ENCODE measurements around the gene SPON1.
"Not testable (repeated sequence)": the region's sequence is repeated elsewhere in the genome, so short reads cannot be mapped to it uniquely, and the experiment has no call there.

SPON1 gene

GRCh38 chr11:13984616-13985450, 22.3 kb downstream of the SPON1 start:
- H3K9me3 Mint-ChIP-seq, result no peaks in the 10 kb centered on the region
- no peaks in the 10 kb centered on the region for H3K4me1 Mint-ChIP-seq (ENCODE audit: low read depth)
- no peaks in the 10 kb centered on the region for H3K36me3 Mint-ChIP-seq (ENCODE audit: low read depth)
- no peaks in the 10 kb centered on the region for H3K27me3 Mint-ChIP-seq
- H3K4me3 Mint-ChIP-seq, result no peak overlapping the region
- no peak overlapping the region for H3K27ac Mint-ChIP-seq

- H3K9me3 Mint-ChIP-seq; H3K27me3 Mint-ChIP-seq; H3K27ac Mint-ChIP-seq; H3K4me1 Mint-ChIP-seq (ENCODE audit: low read depth); H3K36me3 Mint-ChIP-seq (ENCODE audit: low read depth); H3K4me3 Mint-ChIP-seq: not testable (repeated sequence)
Observed at GRCh38 chr11:13986695-13987094, 24.2 kb downstream of the SPON1 start.

GRCh38 chr11:13992158-13992856, 29.8 kb downstream of the SPON1 start:
- H3K9me3 Mint-ChIP-seq; H3K4me3 Mint-ChIP-seq; H3K27ac Mint-ChIP-seq; H3K4me1 Mint-ChIP-seq (ENCODE audit: low read depth); H3K27me3 Mint-ChIP-seq; H3K36me3 Mint-ChIP-seq (ENCODE audit: low read depth): not testable (repeated sequence)

- Mint-ChIP-seq H3K4me3 (no peak overlapping the region), H3K27ac (no peak overlapping the region), H3K4me1 (ENCODE audit: low read depth) (no peaks in the 10 kb centered on the region), H3K9me3 (no peaks in the 10 kb centered on the region), H3K36me3 (ENCODE audit: low read depth) (no peaks in the 10 kb centered on the region), H3K27me3 (no peaks in the 10 kb centered on the region)
Observed at GRCh38 chr11:13993096-13993765, 30.7 kb downstream of the SPON1 start.

- Mint-ChIP-seq H3K36me3 (ENCODE audit: low read depth) (no peaks in the 10 kb centered on the region), H3K4me1 (ENCODE audit: low read depth) (no peaks in the 10 kb centered on the region), H3K27ac (no peak overlapping the region), H3K9me3 (peaks cover 11% of the 10 kb centered on the region), H3K4me3 (no peak overlapping the region), H3K27me3 (peaks cover 3% of the 10 kb centered on the region)
Observed at GRCh38 chr11:13997881-13998280, 35.4 kb downstream of the SPON1 start.

GRCh38 chr11:13999704-14000103, 37.2 kb downstream of the SPON1 start:
- no peak overlapping the region for H3K4me3 Mint-ChIP-seq
- H3K9me3 Mint-ChIP-seq, result peaks cover 20% of the 10 kb centered on the region
- no peak overlapping the region for H3K27ac Mint-ChIP-seq
- H3K4me1 Mint-ChIP-seq (ENCODE audit: low read depth), result no peaks in the 10 kb centered on the region
- H3K27me3 Mint-ChIP-seq, result peaks cover 3% of the 10 kb centered on the region
- H3K36me3 Mint-ChIP-seq (ENCODE audit: low read depth), result no peaks in the 10 kb centered on the region

GRCh38 chr11:14001597-14001996, 39.1 kb downstream of the SPON1 start:
- H3K4me3 Mint-ChIP-seq, result no peak overlapping the region
- H3K36me3 Mint-ChIP-seq (ENCODE audit: low read depth), result no peaks in the 10 kb centered on the region
- H3K4me1 Mint-ChIP-seq (ENCODE audit: low read depth), result no peaks in the 10 kb centered on the region
- H3K27me3 Mint-ChIP-seq, result peaks cover 3% of the 10 kb centered on the region
- peaks cover 20% of the 10 kb centered on the region for H3K9me3 Mint-ChIP-seq
- H3K27ac Mint-ChIP-seq, result no peak overlapping the region

- H3K27me3 Mint-ChIP-seq, result no peaks in the 10 kb centered on the region
- no peak overlapping the region for H3K27ac Mint-ChIP-seq
- H3K9me3 Mint-ChIP-seq, result peaks cover 9% of the 10 kb centered on the region
- no peak overlapping the region for H3K4me3 Mint-ChIP-seq
- no peaks in the 10 kb centered on the region for H3K36me3 Mint-ChIP-seq (ENCODE audit: low read depth)
- H3K4me1 Mint-ChIP-seq (ENCODE audit: low read depth), result no peaks in the 10 kb centered on the region
Observed at GRCh38 chr11:14007566-14007965, 45.0 kb downstream of the SPON1 start.

- no peaks in the 10 kb centered on the region for H3K4me1 Mint-ChIP-seq (ENCODE audit: low read depth)
- no peaks in the 10 kb centered on the region for H3K9me3 Mint-ChIP-seq
- H3K27me3 Mint-ChIP-seq, result no peaks in the 10 kb centered on the region
- no peaks in the 10 kb centered on the region for H3K36me3 Mint-ChIP-seq (ENCODE audit: low read depth)
- H3K4me3 Mint-ChIP-seq, result no peak overlapping the region
- H3K27ac Mint-ChIP-seq, result no peak overlapping the region
Observed at GRCh38 chr11:14010665-14011064, 48.1 kb downstream of the SPON1 start.

- Mint-ChIP-seq H3K4me1 (ENCODE audit: low read depth) (no peaks in the 10 kb centered on the region), H3K36me3 (ENCODE audit: low read depth) (no peaks in the 10 kb centered on the region), H3K27me3 (no peaks in the 10 kb centered on the region), H3K27ac (no peak overlapping the region), H3K9me3 (no peaks in the 10 kb centered on the region), H3K4me3 (no peak overlapping the region)
Observed at GRCh38 chr11:14012846-14013245, 50.3 kb downstream of the SPON1 start.

- H3K9me3 Mint-ChIP-seq, result no peaks in the 10 kb centered on the region
- no peaks in the 10 kb centered on the region for H3K36me3 Mint-ChIP-seq (ENCODE audit: low read depth)
- no peaks in the 10 kb centered on the region for H3K4me1 Mint-ChIP-seq (ENCODE audit: low read depth)
- H3K27me3 Mint-ChIP-seq, result no peaks in the 10 kb centered on the region
- H3K27ac Mint-ChIP-seq, result no peak overlapping the region
- H3K4me3 Mint-ChIP-seq, result no peak overlapping the region
Observed at GRCh38 chr11:14015711-14016110, 53.2 kb downstream of the SPON1 start.

- Mint-ChIP-seq H3K9me3 (no peaks in the 10 kb centered on the region), H3K4me1 (ENCODE audit: low read depth) (no peaks in the 10 kb centered on the region), H3K4me3 (no peak overlapping the region), H3K27ac (no peak overlapping the region), H3K36me3 (ENCODE audit: low read depth) (no peaks in the 10 kb centered on the region), H3K27me3 (no peaks in the 10 kb centered on the region)
Observed at GRCh38 chr11:14018441-14018840, 55.9 kb downstream of the SPON1 start.

- Mint-ChIP-seq H3K27ac (no peak overlapping the region), H3K9me3 (no peaks in the 10 kb centered on the region), H3K27me3 (no peaks in the 10 kb centered on the region), H3K4me3 (no peak overlapping the region), H3K36me3 (ENCODE audit: low read depth) (no peaks in the 10 kb centered on the region), H3K4me1 (ENCODE audit: low read depth) (no peaks in the 10 kb centered on the region)
Observed at GRCh38 chr11:14021738-14022137, 59.2 kb downstream of the SPON1 start.

GRCh38 chr11:14022251-14022650, 59.7 kb downstream of the SPON1 start:
- H3K4me3 Mint-ChIP-seq, result no peak overlapping the region
- H3K9me3 Mint-ChIP-seq, result no peaks in the 10 kb centered on the region
- no peaks in the 10 kb centered on the region for H3K27me3 Mint-ChIP-seq
- H3K27ac Mint-ChIP-seq, result no peak overlapping the region
- H3K36me3 Mint-ChIP-seq (ENCODE audit: low read depth), result no peaks in the 10 kb centered on the region
- H3K4me1 Mint-ChIP-seq (ENCODE audit: low read depth), result no peaks in the 10 kb centered on the region

- no peak overlapping the region for H3K4me3 Mint-ChIP-seq
- no peaks in the 10 kb centered on the region for H3K4me1 Mint-ChIP-seq (ENCODE audit: low read depth)
- no peaks in the 10 kb centered on the region for H3K36me3 Mint-ChIP-seq (ENCODE audit: low read depth)
- no peaks in the 10 kb centered on the region for H3K27me3 Mint-ChIP-seq
- H3K9me3 Mint-ChIP-seq, result no peaks in the 10 kb centered on the region
- H3K27ac Mint-ChIP-seq, result no peak overlapping the region
Observed at GRCh38 chr11:14022821-14023220, 60.3 kb downstream of the SPON1 start.
